ENCODE results near the gene KIF22.
A peak's percentile ranks its signal among the peaks of the same experiment; 100 is the strongest.
"Not testable (repeated sequence)": the region's sequence is repeated elsewhere in the genome, so short reads cannot be mapped to it uniquely, and the experiment has no call there.

Gene KIF22

DNA sequence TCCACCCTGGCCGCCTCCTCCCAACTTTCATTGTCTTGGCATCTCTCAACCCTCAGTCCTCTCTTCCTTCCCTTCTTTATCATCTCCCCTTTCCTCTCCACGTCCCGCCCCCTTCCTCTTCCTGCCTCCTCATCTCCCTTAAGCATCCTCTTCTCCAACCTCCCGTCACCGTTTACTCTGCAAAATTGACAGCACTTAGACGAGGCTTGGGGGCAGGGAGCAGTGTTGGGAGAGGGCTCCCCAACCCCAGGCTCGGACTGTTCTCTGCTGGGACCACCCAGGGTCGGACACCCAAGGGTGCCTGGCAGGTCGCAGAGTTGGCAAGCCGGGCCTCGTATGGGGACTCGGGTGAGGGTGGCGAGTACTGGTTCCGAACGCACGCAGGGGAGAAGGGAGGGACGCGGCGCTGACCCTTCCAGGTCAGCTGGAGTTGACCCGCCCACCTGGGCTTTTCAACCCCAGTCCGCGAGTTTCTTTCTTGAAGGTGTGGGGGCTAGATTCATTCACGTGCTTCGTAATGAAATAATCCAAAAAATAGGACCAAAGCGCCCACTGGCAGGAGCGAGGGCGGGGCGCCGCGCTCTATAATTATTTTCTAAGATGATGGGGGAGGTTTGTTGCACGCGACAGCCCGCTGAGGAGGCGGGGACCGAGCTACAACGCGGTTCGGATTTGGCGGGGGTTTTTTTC lies 24.6 kb downstream of the KIF22 start:
- DNase-seq (ENCODE audit: low spot score) = no peak

DNA sequence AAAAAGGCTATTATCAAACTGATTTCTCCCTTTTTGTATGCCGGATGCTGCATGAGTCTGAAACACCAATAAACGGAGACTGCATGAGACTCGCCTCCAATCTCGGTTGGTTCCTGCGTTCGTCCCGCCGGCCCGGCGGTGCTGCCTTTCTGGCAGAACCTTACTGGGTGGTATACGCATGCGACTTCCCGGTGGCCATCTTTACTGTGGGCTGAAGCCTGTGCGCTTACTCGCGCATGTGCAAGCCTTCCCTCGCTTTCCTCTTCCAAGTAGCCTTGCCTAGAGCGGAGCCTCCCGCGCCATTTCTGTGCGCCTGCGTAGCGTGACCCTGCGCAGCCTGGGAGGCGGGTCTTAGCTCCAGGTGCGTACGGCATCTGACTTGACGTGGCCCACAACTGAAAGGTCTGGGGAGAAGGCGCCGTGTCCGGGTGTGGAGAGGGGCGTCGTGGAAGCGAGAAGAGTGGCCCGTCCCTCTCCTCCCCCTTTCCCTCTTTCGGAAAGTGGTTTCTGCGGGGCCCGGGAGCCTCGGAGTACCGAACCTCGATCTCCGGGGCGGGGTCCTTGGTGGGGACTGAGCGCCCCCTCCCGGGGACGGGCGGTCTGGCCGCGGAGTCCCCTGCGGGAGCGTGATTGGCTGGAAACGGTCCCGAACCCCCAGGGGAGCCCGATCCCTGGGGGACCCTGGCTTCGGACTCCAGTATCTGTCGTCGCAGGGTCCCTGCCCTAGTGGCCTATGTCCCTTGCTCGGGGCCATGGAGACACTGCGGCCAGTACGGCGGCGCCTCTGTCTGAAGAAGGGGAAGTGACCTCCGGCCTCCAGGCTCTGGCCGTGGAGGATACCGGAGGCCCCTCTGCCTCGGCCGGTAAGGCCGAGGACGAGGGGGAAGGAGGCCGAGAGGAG lies 25.5 kb downstream of the KIF22 start, which contains the start of gene PAGR1:
Gene PAGR1, plus strand, starts transcription at position 360 of the 901 bp plus-strand sequence. Its CDS starts 374 bp downstream, at position 734.
- peak; percentile 98 for DNase-seq (ENCODE audit: low spot score)

DNA sequence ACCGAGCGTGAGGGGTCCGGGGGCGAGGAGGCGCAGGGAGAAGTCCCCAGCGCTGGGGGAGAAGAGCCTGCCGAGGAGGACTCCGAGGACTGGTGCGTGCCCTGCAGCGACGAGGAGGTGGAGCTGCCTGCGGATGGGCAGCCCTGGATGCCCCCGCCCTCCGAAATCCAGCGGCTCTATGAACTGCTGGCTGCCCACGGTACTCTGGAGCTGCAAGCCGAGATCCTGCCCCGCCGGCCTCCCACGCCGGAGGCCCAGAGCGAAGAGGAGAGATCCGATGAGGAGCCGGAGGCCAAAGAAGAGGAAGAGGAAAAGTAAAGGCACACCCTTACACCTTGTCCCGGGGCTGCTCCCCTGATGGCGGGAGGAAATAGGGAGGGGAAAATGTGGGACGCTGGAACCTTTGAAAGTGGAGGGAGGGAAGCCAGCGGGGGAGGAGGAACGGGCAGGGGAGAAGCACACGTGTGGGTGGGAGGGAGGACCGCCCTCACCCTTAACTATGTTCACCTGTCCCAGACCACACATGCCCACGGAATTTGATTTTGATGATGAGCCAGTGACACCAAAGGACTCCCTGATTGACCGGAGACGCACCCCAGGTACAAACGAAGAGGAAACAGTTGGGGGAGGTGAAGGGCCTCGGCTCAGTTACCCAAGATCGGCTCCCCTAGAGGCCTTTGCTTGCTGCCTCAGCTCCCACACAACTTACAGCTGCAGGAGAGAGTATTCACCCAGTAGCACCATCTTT lies 26.3 kb downstream of the KIF22 start:
- DNase-seq (ENCODE audit: low spot score) = no peak

DNA sequence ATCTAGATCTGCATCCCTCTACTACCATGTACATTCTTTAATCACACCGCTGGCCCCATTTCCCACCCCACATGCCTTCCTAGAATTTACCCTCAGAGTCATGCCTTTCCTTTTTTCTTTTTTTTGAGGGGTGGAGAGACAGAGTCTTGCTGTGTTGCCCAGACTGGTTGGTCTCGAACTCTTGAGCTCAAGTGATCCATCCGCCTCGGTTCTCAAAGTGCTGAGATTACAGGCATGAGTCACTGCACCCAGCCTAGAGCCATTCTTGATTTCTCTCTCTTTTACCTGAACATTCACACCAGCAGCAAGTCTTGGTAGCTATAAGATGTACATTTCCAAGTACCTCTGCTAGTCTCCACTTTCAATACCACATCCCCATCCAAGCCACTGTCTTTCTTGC lies 27.5 kb downstream of the KIF22 start:
- DNase-seq (ENCODE audit: low spot score) = no peak

DNA sequence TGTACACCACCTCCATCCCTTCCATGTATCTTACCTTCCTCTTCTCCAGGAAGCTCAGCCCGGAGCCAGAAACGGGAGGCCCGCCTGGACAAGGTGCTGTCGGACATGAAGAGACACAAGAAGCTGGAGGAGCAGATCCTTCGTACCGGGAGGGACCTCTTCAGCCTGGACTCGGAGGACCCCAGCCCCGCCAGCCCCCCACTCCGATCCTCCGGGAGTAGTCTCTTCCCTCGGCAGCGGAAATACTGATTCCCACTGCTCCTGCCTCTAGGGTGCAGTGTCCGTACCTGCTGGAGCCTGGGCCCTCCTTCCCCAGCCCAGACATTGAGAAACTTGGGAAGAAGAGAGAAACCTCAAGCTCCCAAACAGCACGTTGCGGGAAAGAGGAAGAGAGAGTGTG lies 29.0 kb downstream of the KIF22 start:
- DNase-seq (ENCODE audit: low spot score) = no peak

DNA sequence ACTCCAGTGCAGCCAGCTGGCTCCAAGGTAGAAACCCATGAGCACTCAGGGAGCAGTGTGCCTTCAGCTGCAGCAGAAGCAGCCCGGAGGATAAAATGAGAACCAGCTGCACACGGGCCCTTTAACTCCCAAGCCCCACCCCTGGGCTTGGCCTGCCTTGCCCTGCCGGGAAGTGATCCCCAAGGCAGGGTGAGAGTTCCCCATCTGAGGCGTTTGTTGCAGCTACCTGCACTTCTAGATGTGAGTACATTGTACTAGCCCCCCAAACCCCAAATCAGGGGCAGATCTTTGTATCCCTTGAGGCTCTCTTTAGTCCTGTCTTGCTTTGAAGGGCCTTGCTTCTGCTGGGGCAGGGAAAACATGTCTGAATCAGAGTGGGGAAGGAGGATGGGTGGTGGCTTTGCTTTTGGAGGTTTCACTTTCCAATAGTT lies 29.7 kb downstream of the KIF22 start, which contains the start of gene MVP:
Gene MVP, plus strand, starts transcription at position 192 of the 431 bp plus-strand sequence. CDS start 10,088 bp downstream, outside the sequence.
- DNase-seq (ENCODE audit: low spot score) = peak; percentile 62

DNA sequence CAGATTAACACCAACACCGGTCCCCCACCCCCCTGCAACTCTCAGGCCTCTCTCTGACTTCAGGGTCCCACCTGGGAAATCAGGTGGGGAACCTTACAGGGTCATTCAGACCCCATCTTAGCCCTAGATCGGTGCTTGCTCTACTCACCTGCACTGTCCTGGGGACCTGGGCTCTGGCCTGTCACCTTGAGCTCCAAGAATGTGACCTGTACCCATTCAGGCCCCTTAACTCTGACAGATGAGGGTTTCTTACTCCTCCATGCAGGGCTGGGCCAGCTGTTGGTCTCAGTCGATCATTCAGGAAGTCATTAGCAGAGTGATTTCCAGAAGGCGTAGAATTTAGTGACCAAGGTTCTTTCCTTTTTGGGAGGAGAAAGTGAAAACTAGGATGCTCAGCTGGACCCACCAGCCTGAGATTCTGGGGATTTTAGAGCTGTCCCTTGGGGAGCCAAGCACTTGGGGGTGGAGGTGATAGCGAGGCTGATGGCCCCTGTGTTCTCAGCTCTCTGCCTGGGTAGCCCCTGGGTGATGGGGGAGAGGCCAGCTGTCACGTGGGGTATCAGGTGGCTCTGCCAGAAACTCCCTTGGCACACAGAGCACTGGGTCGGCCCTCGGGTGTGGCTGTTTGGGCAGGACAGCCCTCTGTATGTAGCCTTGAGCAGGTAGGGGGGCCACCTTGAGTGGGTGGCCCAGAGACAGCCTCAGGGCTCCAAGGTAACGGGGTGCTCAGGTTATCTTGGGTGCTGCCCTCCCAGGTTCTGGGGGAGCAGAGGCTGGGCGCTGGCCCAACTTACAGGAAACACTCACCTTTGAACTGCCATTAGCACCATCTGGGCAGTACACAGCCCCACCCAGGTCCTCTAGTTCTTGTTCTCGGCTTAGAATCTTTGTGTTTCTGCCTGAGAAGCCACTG lies 30.4 kb downstream of the KIF22 start:
- DNase-seq (ENCODE audit: low spot score) = no peak

DNA sequence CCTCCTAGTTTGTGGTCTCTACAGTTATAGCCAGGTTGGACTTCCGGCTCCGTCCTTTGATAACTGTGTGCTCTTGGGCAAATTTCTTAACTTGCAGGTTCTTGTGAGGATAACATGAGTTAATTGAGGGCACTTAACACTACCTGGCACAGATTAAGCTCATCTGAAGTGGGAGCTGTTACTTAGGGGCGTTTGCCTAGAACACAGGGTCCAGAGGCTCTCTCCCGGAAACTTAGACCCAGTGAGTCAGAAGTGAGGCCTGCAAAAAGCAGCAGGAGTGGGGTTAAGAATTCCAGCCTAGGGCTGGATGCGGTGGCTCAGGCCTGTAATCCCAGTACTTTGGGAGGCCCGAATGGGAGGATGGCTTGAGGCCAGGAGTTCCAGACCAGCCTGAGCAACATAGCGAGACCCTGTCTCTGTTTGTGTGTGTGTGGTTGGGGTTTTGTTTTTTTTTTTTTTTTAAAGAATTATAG lies 31.1 kb downstream of the KIF22 start:
- DNase-seq (ENCODE audit: low spot score) = no peak

DNA sequence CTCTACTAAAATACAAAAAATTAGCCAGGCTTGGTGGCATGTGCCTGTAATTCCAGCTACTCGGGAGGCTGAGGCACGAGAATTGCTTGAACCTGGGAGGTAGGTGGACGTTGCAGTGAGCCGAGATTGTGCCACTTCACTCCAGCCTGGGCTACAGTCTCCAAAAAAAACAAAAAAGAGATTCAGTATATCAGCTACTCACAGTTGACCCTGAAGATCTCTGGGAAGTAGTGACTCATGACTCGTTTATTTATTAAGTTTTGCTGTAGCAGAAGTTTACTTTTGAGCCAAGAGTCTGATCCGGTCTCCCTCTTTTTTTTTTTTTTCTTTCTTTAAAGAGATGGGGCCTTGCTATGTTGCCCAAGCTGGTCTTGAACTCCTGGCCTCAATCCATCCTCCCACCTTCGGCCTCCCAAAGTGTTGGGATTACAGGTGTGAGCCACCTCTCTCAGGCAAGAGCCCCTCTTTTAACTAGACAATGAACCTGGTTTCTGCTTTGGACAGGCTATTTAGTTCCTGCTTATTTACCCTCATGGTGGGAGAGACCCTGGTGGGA lies 34.1 kb downstream of the KIF22 start:
- DNase-seq (ENCODE audit: low spot score) = no peak

DNA sequence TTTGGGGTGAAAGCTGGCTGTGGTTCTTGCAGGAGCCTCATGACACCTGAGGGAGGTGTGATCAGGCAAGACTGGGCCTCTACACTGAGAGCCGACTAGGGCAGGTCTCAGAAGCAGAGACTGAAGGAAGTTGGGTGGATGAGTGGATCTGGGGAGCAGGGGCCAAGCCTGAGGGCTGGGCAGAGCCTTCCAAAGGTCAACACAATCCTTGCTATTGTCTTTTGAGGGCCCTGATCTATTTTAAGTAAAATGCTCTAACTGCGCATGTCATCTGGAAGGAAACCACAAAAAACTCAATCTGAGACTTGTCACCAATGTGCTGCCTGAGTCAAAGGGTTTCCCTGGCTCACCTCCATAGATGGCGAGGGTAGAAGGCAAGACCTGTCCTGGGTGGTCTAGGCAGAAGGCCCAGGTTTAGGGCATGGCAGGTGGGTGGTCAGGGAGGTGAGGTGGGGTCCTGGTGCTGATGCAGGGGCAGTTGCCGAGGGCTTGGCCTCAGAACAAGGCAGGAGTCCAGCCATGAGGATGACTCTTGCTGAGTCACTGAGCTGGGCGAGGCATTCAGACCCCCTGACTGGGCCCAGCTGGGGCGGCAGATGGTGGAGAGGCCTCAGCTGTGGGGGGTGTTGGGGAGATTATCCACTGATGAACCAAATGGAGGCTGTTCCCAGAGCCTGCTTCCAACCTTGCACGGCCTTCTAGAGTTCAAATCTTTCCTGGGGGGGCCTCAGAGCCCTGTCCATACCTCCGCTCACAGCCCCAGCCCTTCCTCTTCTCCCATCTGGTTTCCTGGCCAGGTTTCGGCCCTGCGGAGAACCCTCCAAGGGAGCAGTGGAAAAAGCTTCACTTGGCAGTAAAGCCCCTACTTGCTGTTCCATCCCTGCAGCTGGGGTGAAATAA lies 34.8 kb downstream of the KIF22 start:
- peak; percentile 83 for DNase-seq (ENCODE audit: low spot score)

DNA sequence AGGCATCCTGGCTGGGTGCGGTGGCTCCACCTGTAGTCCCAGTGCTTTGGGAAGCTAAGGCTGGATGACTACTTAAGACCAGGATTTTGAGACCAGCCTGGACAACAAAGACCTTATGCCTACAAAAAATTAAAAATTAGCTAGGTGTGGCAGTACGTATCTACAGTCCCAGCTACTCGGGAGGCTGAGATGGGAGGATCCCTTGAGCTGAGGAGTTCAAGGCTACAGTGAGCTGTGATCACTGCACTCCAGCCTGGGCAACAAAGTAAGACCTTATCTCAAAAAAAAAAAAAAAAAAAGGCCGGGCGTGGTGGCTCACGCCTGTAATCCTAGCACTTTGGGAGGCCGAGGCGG lies 35.8 kb downstream of the KIF22 start:
- no peak for DNase-seq (ENCODE audit: low spot score)

DNA sequence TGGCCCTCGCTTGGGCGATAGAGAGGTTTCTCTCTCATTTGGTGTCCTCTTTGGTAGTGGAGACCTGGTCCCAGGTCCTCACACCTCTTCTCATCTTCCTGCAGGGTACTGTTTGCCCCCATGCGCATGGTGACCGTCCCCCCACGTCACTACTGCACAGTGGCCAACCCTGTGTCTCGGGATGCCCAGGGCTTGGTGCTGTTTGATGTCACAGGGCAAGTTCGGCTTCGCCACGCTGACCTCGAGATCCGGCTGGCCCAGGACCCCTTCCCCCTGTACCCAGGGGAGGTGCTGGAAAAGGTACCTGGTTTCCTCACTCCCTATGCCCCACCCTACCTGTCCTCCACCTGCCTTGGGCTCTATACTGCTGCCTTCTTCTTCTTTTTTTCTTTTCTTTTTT lies 40.2 kb downstream of the KIF22 start:
- DNase-seq (ENCODE audit: low spot score) = no peak

DNA sequence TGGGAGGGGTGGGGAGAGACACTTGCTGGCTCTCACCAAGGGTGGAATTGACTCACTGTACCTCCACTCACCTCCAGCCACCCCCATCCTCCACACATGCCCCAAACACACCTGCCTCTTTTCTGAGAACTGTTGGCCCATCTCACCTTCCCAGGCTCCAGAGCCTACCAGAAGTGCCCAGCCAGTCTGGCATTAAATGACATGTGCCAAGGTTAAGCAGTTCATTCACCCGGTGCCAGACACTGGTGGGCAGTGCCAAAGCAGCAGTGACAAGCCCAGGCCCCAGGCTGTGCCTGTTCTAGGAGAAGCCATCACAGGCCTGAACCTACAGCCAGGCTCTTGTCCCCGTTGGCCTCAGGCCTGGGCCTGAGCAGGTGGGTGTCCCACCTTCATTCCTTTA lies 40.9 kb downstream of the KIF22 start:
- no peak for DNase-seq (ENCODE audit: low spot score)

DNA sequence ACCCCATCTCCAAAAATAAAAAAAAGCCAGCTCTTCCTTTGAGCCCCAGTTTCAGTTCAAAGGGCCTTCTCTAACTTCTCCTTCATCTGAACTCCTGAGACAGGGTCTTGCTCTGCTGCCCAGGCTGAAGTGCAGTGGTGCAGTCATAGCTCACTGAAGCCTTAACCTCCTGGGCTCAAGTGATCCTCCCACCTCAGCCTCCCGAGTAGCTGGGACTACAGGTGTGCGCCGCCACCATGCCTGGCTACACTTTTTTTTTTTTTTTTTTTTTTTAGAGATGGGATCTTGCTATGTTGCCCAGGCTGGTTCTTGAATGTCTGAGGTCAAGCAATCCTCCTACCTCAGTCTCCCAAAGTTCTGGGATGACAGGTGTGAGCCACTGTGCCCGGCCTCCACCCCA lies 42.7 kb downstream of the KIF22 start:
- DNase-seq (ENCODE audit: low spot score) = not testable (repeated sequence)

DNA sequence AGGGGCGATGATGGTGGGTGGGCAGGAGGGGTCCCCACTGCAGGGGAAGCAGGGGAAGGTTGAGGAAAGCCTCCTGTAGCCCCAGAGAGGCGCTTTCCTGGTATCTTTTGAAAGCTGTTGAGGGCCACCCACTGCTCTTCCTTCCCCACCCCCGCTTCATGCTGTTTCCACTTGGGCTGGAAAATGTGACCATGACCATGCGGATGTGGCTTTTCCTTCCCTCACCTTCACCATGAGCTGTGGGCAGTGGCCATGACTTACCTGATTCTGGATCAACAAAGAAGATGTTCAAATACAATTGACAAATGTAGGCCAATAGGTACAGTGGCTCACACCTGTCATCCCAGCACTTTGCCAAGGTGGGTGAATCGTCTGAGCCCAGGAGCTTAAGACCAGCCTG lies 43.5 kb downstream of the KIF22 start:
- DNase-seq (ENCODE audit: low spot score) = no peak

DNA sequence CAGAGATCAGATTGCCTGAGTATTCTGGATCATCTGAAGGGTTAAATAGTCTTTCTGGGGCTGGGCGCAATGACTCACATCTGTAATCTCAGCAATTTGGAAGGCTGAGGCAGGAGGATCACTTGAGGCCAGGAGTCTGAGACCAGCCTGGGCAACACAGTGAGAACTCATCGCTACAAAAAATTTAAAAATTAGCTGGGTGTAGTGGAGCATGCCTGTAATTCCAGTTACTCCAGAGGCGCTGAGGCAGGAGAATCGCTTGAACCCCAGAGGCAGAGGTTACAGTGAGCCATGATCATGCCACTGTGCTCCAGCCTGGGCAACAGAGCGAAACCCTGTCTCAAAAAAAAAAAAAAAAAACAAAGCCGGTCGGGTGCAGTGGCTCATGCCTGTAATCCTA lies 45.4 kb downstream of the KIF22 start:
- no peak for DNase-seq (ENCODE audit: low spot score)

DNA sequence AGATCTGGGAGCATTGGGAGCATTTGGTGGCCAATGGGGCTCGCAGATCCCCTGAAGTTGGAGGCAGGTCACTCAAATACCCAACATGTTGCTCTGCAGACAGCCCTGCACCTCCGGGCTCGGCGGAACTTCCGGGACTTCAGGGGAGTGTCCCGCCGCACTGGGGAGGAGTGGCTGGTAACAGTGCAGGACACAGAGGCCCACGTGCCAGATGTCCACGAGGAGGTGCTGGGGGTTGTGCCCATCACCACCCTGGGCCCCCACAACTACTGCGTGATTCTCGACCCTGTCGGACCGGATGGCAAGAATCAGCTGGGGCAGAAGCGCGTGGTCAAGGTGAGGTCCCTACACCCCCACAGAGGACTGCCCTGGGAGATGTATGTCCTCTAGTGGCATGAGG lies 46.1 kb downstream of the KIF22 start:
- no peak for DNase-seq (ENCODE audit: low spot score)

DNA sequence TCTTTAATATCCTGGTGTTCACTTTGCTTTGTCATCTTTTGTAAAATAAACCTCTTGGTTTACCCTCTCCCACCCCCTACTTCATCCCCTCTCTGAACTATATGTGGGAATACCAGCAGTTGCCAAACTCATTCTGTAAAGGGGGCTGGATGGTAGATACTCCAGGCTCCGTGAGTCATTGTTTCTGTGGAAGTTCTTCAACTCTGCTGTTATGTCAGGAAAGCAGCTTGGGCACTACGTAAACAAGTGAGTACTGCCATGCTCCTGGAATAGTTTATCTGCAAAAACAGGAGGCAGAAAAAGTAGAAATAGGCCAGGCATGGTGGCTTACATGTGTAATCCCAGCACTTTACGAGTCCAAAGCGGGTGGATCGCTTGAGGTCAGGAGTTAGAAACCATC lies 47.3 kb downstream of the KIF22 start:
- DNase-seq (ENCODE audit: low spot score) = no peak

DNA sequence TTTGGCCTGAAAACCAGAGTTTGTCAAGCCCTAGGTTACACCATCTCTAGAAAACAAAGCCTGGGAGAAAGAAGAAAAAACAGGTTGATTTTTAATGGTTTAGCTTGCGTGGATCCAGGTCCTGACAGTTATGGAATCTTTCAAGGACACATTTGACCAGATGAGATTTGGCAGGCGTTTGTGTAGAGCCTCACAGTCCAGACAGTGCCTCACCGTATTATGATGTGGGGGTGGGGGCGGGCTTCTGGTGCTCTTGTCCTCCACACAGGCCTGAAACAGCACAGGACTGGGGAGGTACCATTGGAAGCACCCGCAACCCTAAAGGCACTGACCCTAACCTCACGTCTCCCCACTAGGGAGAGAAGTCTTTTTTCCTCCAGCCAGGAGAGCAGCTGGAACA lies 49.3 kb downstream of the KIF22 start:
- no peak for DNase-seq (ENCODE audit: low spot score)

DNA sequence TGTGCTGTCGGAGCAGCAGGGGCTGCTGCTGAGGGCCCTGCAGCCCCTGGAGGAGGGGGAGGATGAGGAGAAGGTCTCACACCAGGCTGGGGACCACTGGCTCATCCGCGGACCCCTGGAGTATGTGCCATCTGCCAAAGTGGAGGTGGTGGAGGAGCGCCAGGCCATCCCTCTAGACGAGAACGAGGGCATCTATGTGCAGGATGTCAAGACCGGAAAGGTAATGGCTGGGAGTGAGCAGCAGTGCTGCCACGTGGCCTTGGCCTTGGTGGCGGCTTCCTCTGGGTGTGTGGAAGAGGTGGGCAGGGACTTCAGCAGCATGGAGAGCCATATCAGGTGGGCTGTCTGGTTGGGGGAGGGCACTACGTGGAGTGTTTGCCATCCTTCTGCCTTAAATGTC lies 49.7 kb downstream of the KIF22 start:
- DNase-seq (ENCODE audit: low spot score) = no peak
